ENCODE results near the gene EYS. TPM values are rescaled to one million over a fixed set of nuclear protein-coding genes. Genes with fewer than 3 reads are reported as not detected.

The EYS gene
- total RNA-seq, 4 donors from 2014 or later: 0.15 TPM; not detected in 3

DNA sequence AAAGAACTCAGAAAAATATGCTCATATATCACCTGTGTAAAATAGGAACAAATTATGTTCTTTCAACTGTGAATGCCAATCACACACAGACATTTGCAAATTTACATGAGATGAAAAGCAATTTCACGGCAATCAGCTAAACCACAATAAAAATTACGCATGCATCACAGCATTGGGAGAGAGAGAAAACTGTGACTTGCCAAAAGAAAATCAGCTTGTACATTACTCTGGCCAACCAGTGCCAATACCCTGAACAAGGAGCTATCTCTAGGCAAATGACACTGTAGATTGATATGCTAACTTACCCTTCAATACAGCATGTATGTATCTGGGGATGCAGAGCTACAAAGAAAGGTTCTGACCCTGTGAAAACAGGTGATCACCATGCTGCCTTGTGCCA, 515.6 kb downstream of the EYS start:
- 90 to 91% methylated on average over 2 of the region's 2 CpGs for WGBS, 2 donors (ENCODE audit: low coverage in 1 of 2)
- Histone ChIP-seq H3K27ac (no peak overlapping the region), H3K27me3 (no peaks in the 10 kb centered on the region), H3K4me3 (no peak overlapping the region), H3K4me1 (no peaks in the 10 kb centered on the region), H3K36me3 (no peaks in the 10 kb centered on the region), H3K9me3 (no peaks in the 10 kb centered on the region)
- TF ChIP-seq, protein P1, sequence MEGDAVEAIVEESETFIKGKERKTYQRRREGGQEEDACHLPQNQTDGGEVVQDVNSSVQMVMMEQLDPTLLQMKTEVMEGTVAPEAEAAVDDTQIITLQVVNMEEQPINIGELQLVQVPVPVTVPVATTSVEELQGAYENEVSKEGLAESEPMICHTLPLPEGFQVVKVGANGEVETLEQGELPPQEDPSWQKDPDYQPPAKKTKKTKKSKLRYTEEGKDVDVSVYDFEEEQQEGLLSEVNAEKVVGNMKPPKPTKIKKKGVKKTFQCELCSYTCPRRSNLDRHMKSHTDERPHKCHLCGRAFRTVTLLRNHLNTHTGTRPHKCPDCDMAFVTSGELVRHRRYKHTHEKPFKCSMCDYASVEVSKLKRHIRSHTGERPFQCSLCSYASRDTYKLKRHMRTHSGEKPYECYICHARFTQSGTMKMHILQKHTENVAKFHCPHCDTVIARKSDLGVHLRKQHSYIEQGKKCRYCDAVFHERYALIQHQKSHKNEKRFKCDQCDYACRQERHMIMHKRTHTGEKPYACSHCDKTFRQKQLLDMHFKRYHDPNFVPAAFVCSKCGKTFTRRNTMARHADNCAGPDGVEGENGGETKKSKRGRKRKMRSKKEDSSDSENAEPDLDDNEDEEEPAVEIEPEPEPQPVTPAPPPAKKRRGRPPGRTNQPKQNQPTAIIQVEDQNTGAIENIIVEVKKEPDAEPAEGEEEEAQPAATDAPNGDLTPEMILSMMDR (IDR thresholded peaks at IDR 0.05): no peak
- TF ChIP-seq POLR2A (IDR thresholded peaks at IDR 0.05) (no peak), EP300 (IDR thresholded peaks at IDR 0.05) (no peak), POLR2AphosphoS5 (IDR thresholded peaks at IDR 0.05) (no peak)
- no peak for ATAC-seq

DNA sequence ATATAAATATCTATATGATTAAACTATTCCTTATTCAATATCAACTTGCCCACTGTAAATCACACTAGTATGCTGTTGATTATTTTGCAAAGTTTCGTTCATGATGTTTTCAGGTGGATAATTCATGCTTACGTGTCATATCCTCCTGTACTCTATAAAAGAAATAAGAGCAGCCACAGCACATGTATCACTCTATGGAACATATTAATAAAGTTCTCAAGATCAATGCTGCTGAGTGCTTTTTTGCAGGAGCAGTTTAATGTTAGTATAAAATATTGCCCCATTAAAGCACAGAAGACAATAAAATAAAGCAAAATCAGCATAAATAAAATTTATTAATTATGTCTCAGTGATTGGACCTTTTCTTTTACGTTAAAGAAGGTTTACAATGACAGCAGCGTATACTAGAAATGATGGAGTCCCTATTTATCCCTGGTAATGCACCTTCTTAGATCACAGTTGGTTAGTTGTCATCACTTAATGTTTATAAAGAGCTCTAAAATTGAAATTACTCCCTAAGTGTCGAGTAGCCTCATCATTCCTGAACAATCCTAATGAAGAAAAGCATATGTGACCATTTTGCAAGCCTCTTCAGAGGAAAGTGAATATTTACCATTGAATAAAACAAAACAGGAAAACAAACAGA, 517.7 kb downstream of the EYS start:
- TF ChIP-seq POLR2A (IDR thresholded peaks at IDR 0.05) (no peak), EP300 (IDR thresholded peaks at IDR 0.05) (no peak), POLR2AphosphoS5 (IDR thresholded peaks at IDR 0.05) (no peak)
- TF ChIP-seq, protein P1 (IDR thresholded peaks at IDR 0.05): no peak
- no peaks in the 10 kb centered on the region for H3K36me3 ChIP-seq
- H3K4me3 ChIP-seq: no peak overlapping the region
- no peak for ATAC-seq
- 59 to 63% methylated on average over 5 of the region's 5 CpGs for WGBS, 2 donors (ENCODE audit: low coverage in 1 of 2)
- H3K27me3 ChIP-seq: no peaks in the 10 kb centered on the region
- H3K4me1 ChIP-seq: no peaks in the 10 kb centered on the region
- H3K27ac ChIP-seq: no peak overlapping the region
- H3K9me3 ChIP-seq: no peaks in the 10 kb centered on the region

DNA sequence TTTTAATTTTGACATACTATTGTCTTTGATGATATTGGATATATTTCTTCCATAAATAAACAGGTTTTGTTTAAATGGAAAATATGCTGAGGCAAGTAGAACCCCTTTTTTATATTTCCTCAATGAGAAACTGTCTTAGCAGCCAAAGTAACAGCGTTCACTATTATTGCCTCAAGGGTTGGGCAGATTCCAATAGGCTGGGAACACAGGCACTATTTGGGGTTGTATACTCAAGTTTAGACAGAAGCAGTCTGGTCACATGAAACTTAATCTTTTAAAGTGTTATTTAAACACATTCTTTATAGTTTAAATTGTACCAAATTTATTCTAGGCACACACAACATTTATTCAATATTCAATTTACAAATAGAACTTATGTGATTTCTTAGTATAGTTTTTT, 520.2 kb downstream of the EYS start:
- Histone ChIP-seq H3K27me3 (no peaks in the 10 kb centered on the region), H3K9me3 (no peaks in the 10 kb centered on the region), H3K36me3 (no peaks in the 10 kb centered on the region), H3K4me1 (no peaks in the 10 kb centered on the region), H3K4me3 (no peak overlapping the region), H3K27ac (no peak overlapping the region)
- TF ChIP-seq POLR2AphosphoS5 (IDR thresholded peaks at IDR 0.05): no peak
- no peak for TF ChIP-seq POLR2A (IDR thresholded peaks at IDR 0.05)
- no peak for TF ChIP-seq EP300 (IDR thresholded peaks at IDR 0.05)
- TF ChIP-seq, protein P1 (IDR thresholded peaks at IDR 0.05): no peak
- WGBS, 2 donors (ENCODE audit: low coverage in 1 of 2): 42 to 65% methylated on average over 1 of the region's 1 CpG
- ATAC-seq: no peak

DNA sequence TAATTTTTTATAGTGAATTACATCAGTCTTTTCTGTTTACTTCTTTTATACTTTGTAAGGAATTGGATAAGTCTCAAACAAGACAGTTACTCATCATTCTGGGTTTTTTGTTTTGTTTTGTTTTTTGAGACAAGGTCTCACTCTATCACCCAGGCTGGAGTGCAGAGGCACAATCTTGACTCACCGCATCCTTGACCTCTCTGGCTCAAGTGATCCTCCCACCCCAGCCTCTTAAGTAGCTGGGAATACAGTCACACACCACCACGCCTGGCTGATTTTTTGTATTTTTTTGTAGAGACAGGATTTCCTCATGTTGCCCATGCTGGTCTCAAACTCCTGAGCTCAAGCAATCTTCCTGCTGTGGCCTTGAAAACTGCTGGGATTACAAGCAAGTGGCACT, 524.3 kb downstream of the EYS start:
- 75 to 86% methylated on average over 1 to 2 of the region's 2 CpGs for WGBS, 2 donors (ENCODE audit: low coverage in 1 of 2)
- H3K36me3 ChIP-seq: no peaks in the 10 kb centered on the region
- no peaks in the 10 kb centered on the region for H3K27me3 ChIP-seq
- H3K4me3 ChIP-seq: no peak overlapping the region
- no peak for ATAC-seq
- no peak overlapping the region for H3K27ac ChIP-seq
- no peaks in the 10 kb centered on the region for H3K9me3 ChIP-seq
- TF ChIP-seq POLR2AphosphoS5 (IDR thresholded peaks at IDR 0.05) (no peak), EP300 (IDR thresholded peaks at IDR 0.05) (no peak), POLR2A (IDR thresholded peaks at IDR 0.05) (no peak)
- TF ChIP-seq, protein P1 (IDR thresholded peaks at IDR 0.05): no peak
- H3K4me1 ChIP-seq: no peaks in the 10 kb centered on the region

DNA sequence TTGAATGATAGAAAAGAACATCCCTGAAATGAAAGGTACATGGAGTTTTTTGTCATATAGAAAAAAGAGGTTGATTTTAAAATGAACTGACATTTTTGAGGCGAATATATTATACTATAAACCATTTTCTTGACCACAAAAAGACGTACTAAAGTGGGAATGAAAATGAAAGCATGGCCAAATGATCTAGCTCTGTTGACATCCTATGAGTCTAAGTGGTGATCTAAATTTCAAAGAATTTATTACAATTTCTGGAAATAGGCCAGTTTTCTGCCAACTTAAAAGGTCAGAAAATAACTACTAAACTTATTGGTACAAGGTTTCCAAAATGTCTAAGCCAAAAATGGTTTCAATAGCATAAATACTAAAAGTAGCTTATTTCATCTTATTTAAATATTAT, 536.8 kb downstream of the EYS start:
- Histone ChIP-seq H3K4me1 (no peaks in the 10 kb centered on the region), H3K27me3 (no peaks in the 10 kb centered on the region), H3K27ac (no peak overlapping the region), H3K9me3 (no peaks in the 10 kb centered on the region), H3K4me3 (no peak overlapping the region), H3K36me3 (no peaks in the 10 kb centered on the region)
- WGBS, 2 donors (ENCODE audit: low coverage in 1 of 2): 50 to 72% methylated on average over 1 to 2 of the region's 2 CpGs
- TF ChIP-seq EP300 (IDR thresholded peaks at IDR 0.05) (no peak), POLR2AphosphoS5 (IDR thresholded peaks at IDR 0.05) (no peak), POLR2A (IDR thresholded peaks at IDR 0.05) (no peak)
- TF ChIP-seq, protein P1 (IDR thresholded peaks at IDR 0.05): no peak
- ATAC-seq: no peak

Data from gastroesophageal sphincter (tissue), 4 donors.